GM12875 (cell line): ENCODE results near the gene ARL4A.
"Not testable (repeated sequence)": the region's sequence is repeated elsewhere in the genome, so short reads cannot be mapped to it uniquely, and the experiment has no call there.

ENCODE experiments used
- H3K4me3 ChIP-seq: one replicate; pipeline ENCODE4 v1.5.1; 2011; ENCODE audit warnings: low read depth, low read length, control low read depth
- CTCF ChIP-seq: IDR thresholded peaks from 2 replicates; pipeline ENCODE4 v1.5.1; 2011; ENCODE audit warnings: low read depth, mild to moderate bottlenecking, control low read depth, inconsistent platforms, low read length, moderate library complexity, borderline replicate concordance; ENCODE audit not compliant: insufficient read depth

The ARL4A gene

GRCh38 chr7:12643001-12643643 lies 44.3 kb upstream of the ARL4A start:
- H3K4me3 ChIP-seq: no peak overlapping the region
- TF ChIP-seq CTCF: no peak

- H3K4me3 ChIP-seq: no peak overlapping the region
- no peak for TF ChIP-seq CTCF
Measured at GRCh38 chr7:12643644-12644043, 43.8 kb upstream of the ARL4A start.

- H3K4me3 ChIP-seq: not testable (repeated sequence)
Measured at GRCh38 chr7:12645212-12645611, 42.2 kb upstream of the ARL4A start.

GRCh38 chr7:12646139-12646538 lies 41.3 kb upstream of the ARL4A start:
- no peak for TF ChIP-seq CTCF
- no peak overlapping the region for H3K4me3 ChIP-seq

- no peak for TF ChIP-seq CTCF
- H3K4me3 ChIP-seq: no peak overlapping the region
Measured at GRCh38 chr7:12647364-12648219, 39.8 kb upstream of the ARL4A start.

GRCh38 chr7:12648704-12649261 lies 38.6 kb upstream of the ARL4A start:
- no peak for TF ChIP-seq CTCF

GRCh38 chr7:12649348-12649747 lies 38.1 kb upstream of the ARL4A start:
- no peak overlapping the region for H3K4me3 ChIP-seq
- no peak for TF ChIP-seq CTCF

More at GRCh38 chr7:12648704-12649261, 38.6 kb upstream of the ARL4A start:
- no peak overlapping the region for H3K4me3 ChIP-seq
